ENCODE measurements around the gene UBR2. TPM values are rescaled to one million over a fixed set of nuclear protein-coding genes. Genes with fewer than 3 reads are reported as not detected.
"Not testable (repeated sequence)": the region's sequence is repeated elsewhere in the genome, so short reads cannot be mapped to it uniquely, and the experiment has no call there.

Gene UBR2
- total RNA-seq, 4 donors from 2014 or later = 36.3 to 54.0 (median 44.3) TPM

GRCh38 chr6:42564506-42564825, 637 bp downstream of the UBR2 start:
- TF ChIP-seq CTCF (IDR thresholded peaks at IDR 0.05) (no peak), POLR2A (IDR thresholded peaks at IDR 0.05) (no peak)
- no peaks in the 10 kb centered on the region for H3K36me3 ChIP-seq
- peak overlapping the region; percentile 65 to 87 (median 78) for H3K4me3 ChIP-seq (replicated peaks in 1 of 3)
- peaks cover 18 to 22% of the 10 kb centered on the region in 2 donors for H3K4me1 ChIP-seq
- WGBS, 2 donors = 1% methylated on average over 9 to 11 of the region's 11 CpGs
- DNase-seq = no peak
- H3K27ac ChIP-seq = peak overlapping the region; percentile 86 to 97 (median 94)
- intact Hi-C loops (cut with DNase I) = no loop called here
- no peaks in the 10 kb centered on the region for H3K27me3 ChIP-seq
- H3K9me3 ChIP-seq = no peaks in the 10 kb centered on the region

- Histone ChIP-seq H3K9me3 (no peaks in the 10 kb centered on the region), H3K36me3 (no peaks in the 10 kb centered on the region), H3K4me3 (replicated peaks in 1 of 3) (peak overlapping the region in 2 of 3 donors; percentile 78 to 87), H3K27ac (peak overlapping the region; percentile 63 to 94 (median 64)), H3K27me3 (no peaks in the 10 kb centered on the region), H3K4me1 (peaks cover 22 to 27% of the 10 kb centered on the region in 2 donors)
- 60 to 61% methylated on average over 15 of the region's 15 CpGs for WGBS, 2 donors
- TF ChIP-seq POLR2A (IDR thresholded peaks at IDR 0.05) = no peak
- no peak for TF ChIP-seq CTCF (IDR thresholded peaks at IDR 0.05)
- no peak for DNase-seq
- intact Hi-C loops (cut with DNase I) = no loop called here
Observed at GRCh38 chr6:42565823-42566613, 2.2 kb downstream of the UBR2 start.

- Histone ChIP-seq H3K36me3 (no peaks in the 10 kb centered on the region), H3K27ac (peak overlapping the region in 1 of 3 donors; percentile 94), H3K9me3 (no peaks in the 10 kb centered on the region), H3K4me3 (replicated peaks in 1 of 3) (no peak overlapping the region), H3K27me3 (no peaks in the 10 kb centered on the region), H3K4me1 (peaks cover 23 to 27% of the 10 kb centered on the region in 2 donors)
- DNase-seq = no peak
- TF ChIP-seq CTCF (IDR thresholded peaks at IDR 0.05) (no peak), POLR2A (IDR thresholded peaks at IDR 0.05) (no peak)
- 77 to 78% methylated on average over 5 of the region's 5 CpGs for WGBS, 2 donors
- intact Hi-C loops (cut with DNase I) = no loop called here
Observed at GRCh38 chr6:42566614-42567208, 2.9 kb downstream of the UBR2 start.

GRCh38 chr6:42567237-42567636, 3.4 kb downstream of the UBR2 start:
- 82 to 95% methylated on average over 4 of the region's 4 CpGs for WGBS, 2 donors

GRCh38 chr6:42569102-42570028, 5.5 kb downstream of the UBR2 start:
- no peak for TF ChIP-seq CTCF (IDR thresholded peaks at IDR 0.05)
- no peak for TF ChIP-seq POLR2A (IDR thresholded peaks at IDR 0.05)
- Histone ChIP-seq H3K4me1 (peaks cover 27 to 35% of the 10 kb centered on the region in 2 donors), H3K36me3 (no peaks in the 10 kb centered on the region), H3K27me3 (no peaks in the 10 kb centered on the region), H3K4me3 (replicated peaks in 1 of 3) (no peak overlapping the region), H3K27ac (peak overlapping the region in 2 of 3 donors; percentile 2 to 28), H3K9me3 (no peaks in the 10 kb centered on the region)
- intact Hi-C loops (cut with DNase I) = no loop called here
- no peak for DNase-seq

More at GRCh38 chr6:42567237-42567636, 3.4 kb downstream of the UBR2 start:
- intact Hi-C loops (cut with DNase I); H3K27ac ChIP-seq; H3K9me3 ChIP-seq; DNase-seq; H3K36me3 ChIP-seq; H3K4me3 ChIP-seq (replicated peaks in 1 of 3); H3K27me3 ChIP-seq: not testable (repeated sequence)
- peaks cover 27 to 28% of the 10 kb centered on the region in 2 donors for H3K4me1 ChIP-seq

All from thyroid gland (tissue), 4 donors.